MCF 10A (cell line): ENCODE results near the gene SLC38A1. TPM values are rescaled to one million over a fixed set of nuclear protein-coding genes. Genes with fewer than 3 reads are reported as not detected.
"Not testable (repeated sequence)": the region's sequence is repeated elsewhere in the genome, so short reads cannot be mapped to it uniquely, and the experiment has no call there.

Source experiments
- BruUV-seq: library from RNA; stranded (reverse); fragments of 400-500 nt; replicated peaks from 2 replicates; lab custom pipeline; 2021; lab: Mats Ljungman, UMichigan
- CTCF ChIA-PET: fragments of 300-600 bp; sonication (Branson Sonifier 250); formaldehyde crosslinking; extraction: SDS; loops from one replicate; lab custom pipeline; 2021; ENCODE audit warnings: antibody characterized with exemption, inconsistent platforms; lab: Yijun Ruan, JAX
- POLR2A ChIA-PET: fragments of 300-600, 350-650 bp; sonication (Branson Sonifier 250); formaldehyde crosslinking; extraction: SDS; loops from one replicate; lab custom pipeline; 2020; ENCODE audit warnings: antibody characterized with exemption, inconsistent platforms; lab: Yijun Ruan, JAX
- DNase-seq: peaks from one replicate; pipeline ENCODE4 v3.0.0-alpha.2; 2018; ENCODE audit not compliant: unreplicated experiment
- H3K27ac Mint-ChIP-seq: one replicate; pipeline ENCODE4 v1.8.0; 2022; ENCODE audit warnings: mild to moderate bottlenecking, low read depth, mixed read lengths; ENCODE audit not compliant: unreplicated experiment
- H3K27me3 Mint-ChIP-seq: one replicate; pipeline ENCODE4 v1.8.0; 2022; ENCODE audit warnings: mixed read lengths; ENCODE audit not compliant: insufficient read depth, unreplicated experiment
- H3K36me3 Mint-ChIP-seq: one replicate; pipeline ENCODE4 v1.8.0; 2022; ENCODE audit warnings: mild to moderate bottlenecking, moderate library complexity, mixed read lengths; ENCODE audit not compliant: insufficient read depth, unreplicated experiment
- H3K4me1 Mint-ChIP-seq: one replicate; pipeline ENCODE4 v1.8.0; 2022; ENCODE audit warnings: mixed read lengths; ENCODE audit not compliant: insufficient read depth, unreplicated experiment
- H3K4me3 Mint-ChIP-seq: one replicate; pipeline ENCODE4 v1.8.0; 2022; ENCODE audit warnings: mild to moderate bottlenecking, moderate library complexity, mixed read lengths; ENCODE audit not compliant: unreplicated experiment
- H3K9me3 Mint-ChIP-seq: one replicate; pipeline ENCODE4 v1.8.0; 2022; ENCODE audit warnings: mixed read lengths; ENCODE audit not compliant: unreplicated experiment
- CTCF ChIP-seq: fragments of 200-600 bp; IDR thresholded peaks from one replicate; pipeline ENCODE4 v1.8.0; 2022; ENCODE audit warnings: antibody characterized with exemption, mild to moderate bottlenecking; ENCODE audit not compliant: unreplicated experiment
- intact Hi-C: fragments of 100-400 bp; cut with micrococcal nuclease; formaldehyde crosslinking; loops from 2 replicates; pipeline ENCODE4 v1.14.1; 2022
- total RNA-seq: library from RNA; stranded (reverse); gene quantifications from 2 replicates; pipeline ENCODE4 v1.2.3, GENCODE V29; 2022

SLC38A1 gene
- total RNA-seq, 1 experiment from 2014 or later, result 327 TPM

GRCh38 chr12:46256942-46257341 is 11.9 kb downstream of the SLC38A1 start:
- DNase-seq, result no peak
- POLR2A ChIA-PET, result interaction anchor here (0.6 to 2.6 kb wide), 6 partner anchors 12 to 446 kb away, joined by 3 to 11 read pairs (median 3); partner anchors contain the start of gene SLC38A1

GRCh38 chr12:46253544-46254162 is 15.2 kb downstream of the SLC38A1 start:
- POLR2A ChIA-PET, result interaction anchor here (0.9 to 2.8 kb wide), 4 partner anchors 11 to 29 kb away, joined by 3 to 14 read pairs (median 3); partner anchors contain the start of gene SLC38A1
- intact Hi-C loops, result no loop called here
- H3K36me3 Mint-ChIP-seq, result peaks cover 64% of the 10 kb centered on the region

More at GRCh38 chr12:46256942-46257341, 11.9 kb downstream of the SLC38A1 start:
- Mint-ChIP-seq H3K27ac (no peak overlapping the region), H3K36me3 (peaks cover 43% of the 10 kb centered on the region), H3K9me3 (no peaks in the 10 kb centered on the region), H3K4me3 (no peak overlapping the region), H3K27me3 (no peaks in the 10 kb centered on the region), H3K4me1 (peaks cover 15% of the 10 kb centered on the region)
- intact Hi-C loops, result no loop called here
- TF ChIP-seq CTCF, result no peak
- BruUV-seq, result no TSS peak
- CTCF ChIA-PET, result interaction anchor here (0.7 to 1.1 kb wide), 2 partner anchors 12 to 988 kb away, joined by 3 to 6 read pairs; partner anchors contain the start of gene SLC38A1

DNA sequence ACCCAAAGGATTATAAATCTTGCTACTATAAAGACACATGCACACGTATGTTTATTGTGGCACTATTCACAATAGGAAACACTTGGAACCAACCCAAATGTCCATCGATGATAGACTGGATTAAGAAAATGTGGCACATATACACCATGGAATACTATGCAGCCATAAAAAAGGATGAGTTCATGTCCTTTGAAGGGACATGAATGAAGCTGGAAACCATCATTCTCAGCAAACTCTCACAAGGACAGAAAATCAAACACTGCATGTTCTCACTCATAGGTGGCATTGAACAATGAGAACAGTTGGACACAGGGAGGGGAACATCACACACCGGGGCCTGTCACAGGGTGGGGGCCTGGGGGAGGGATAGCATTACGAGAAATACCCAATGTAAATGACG is 16.8 kb downstream of the SLC38A1 start:
- BruUV-seq, H3K27ac Mint-ChIP-seq, H3K27me3 Mint-ChIP-seq, H3K4me3 Mint-ChIP-seq, DNase-seq, intact Hi-C loops, CTCF ChIA-PET, POLR2A ChIA-PET: not testable (repeated sequence)
- Mint-ChIP-seq H3K36me3 (peaks cover 63% of the 10 kb centered on the region), H3K4me1 (peaks cover 37% of the 10 kb centered on the region), H3K9me3 (peaks cover 23% of the 10 kb centered on the region)

More at GRCh38 chr12:46253544-46254162, 15.2 kb downstream of the SLC38A1 start:
- no TSS peak for BruUV-seq
- peaks cover 22% of the 10 kb centered on the region for H3K4me1 Mint-ChIP-seq
- H3K9me3 Mint-ChIP-seq, result peaks cover 8% of the 10 kb centered on the region
- no peak overlapping the region for H3K4me3 Mint-ChIP-seq
- CTCF ChIA-PET, result interaction anchor here (0.7 kb wide), 1 partner anchor 54 kb away, joined by 4 read pairs; no protein-coding TSS in a partner anchor
- no peaks in the 10 kb centered on the region for H3K27me3 Mint-ChIP-seq
- no peak for TF ChIP-seq CTCF
- H3K27ac Mint-ChIP-seq, result peak overlapping the region; percentile 35
- no peak for DNase-seq

DNA sequence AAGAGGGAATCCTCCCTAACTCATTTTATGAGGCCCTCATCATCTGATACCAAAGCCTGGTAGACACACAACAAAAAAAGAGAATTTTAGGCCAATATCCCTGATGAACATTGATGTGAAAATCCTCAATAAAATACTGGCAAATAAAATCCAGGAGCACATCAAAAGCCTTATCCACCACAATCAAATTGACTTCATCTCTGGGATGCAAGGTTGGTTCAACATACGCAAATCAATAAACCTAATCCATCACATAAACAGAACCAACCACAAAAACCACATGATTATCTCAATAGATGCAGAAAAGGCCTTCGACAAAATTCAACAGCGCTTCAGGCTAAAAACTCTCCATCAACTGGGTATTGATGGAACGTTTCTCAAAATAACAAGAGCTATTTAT is 18.9 kb downstream of the SLC38A1 start:
- Mint-ChIP-seq H3K36me3 (peaks cover 54% of the 10 kb centered on the region), H3K4me1 (peaks cover 30% of the 10 kb centered on the region), H3K9me3 (peaks cover 24% of the 10 kb centered on the region)
- intact Hi-C loops, CTCF ChIA-PET, H3K27ac Mint-ChIP-seq, BruUV-seq, H3K4me3 Mint-ChIP-seq, H3K27me3 Mint-ChIP-seq, DNase-seq: not testable (repeated sequence)
- POLR2A ChIA-PET, result interaction anchor here (0.8 to 2.0 kb wide), 2 partner anchors 11 to 16 kb away, joined by 3 to 6 read pairs; no protein-coding TSS in a partner anchor
